ENCODE measurements around the gene TBCCD1.

GRCh38 chr3:186549497-186549896 is 17.6 kb downstream of the TBCCD1 start:
- no peak for TF ChIP-seq CTCF (optimal IDR thresholded peaks at IDR 0.05 in 1 of 3, IDR thresholded peaks at IDR 0.05 in 1 of 3, conservative IDR thresholded peaks at IDR 0.05 in 1 of 3; ENCODE audit: extremely low read depth in 1 of 3, insufficient read depth in 2 of 3, low read length in 3 of 3)
- no peak for TF ChIP-seq EZH2 (IDR thresholded peaks at IDR 0.05; ENCODE audit: low read length)
